Measurements from ENCODE around the gene CLDN24.

DNA sequence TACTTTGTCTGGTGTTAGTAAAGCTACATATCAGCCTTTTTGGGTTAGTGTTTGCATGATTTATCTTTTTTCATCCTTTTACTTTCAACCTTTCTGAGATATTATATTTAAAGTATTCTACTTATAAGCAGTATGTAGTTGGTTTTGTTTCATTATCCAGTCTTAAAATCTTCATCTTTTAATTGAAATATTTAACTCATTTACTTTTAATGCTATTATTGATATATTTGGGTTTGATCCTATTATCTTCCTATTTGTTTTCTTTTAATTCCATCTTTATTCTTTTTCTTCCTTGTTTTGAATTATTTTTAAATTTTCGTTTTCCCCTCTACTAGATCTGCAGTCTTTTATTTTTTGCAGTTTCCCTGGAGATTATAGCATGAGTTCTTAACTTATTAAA, 46.1 kb downstream of the CLDN24 start:
- TF ChIP-seq, protein P1, sequence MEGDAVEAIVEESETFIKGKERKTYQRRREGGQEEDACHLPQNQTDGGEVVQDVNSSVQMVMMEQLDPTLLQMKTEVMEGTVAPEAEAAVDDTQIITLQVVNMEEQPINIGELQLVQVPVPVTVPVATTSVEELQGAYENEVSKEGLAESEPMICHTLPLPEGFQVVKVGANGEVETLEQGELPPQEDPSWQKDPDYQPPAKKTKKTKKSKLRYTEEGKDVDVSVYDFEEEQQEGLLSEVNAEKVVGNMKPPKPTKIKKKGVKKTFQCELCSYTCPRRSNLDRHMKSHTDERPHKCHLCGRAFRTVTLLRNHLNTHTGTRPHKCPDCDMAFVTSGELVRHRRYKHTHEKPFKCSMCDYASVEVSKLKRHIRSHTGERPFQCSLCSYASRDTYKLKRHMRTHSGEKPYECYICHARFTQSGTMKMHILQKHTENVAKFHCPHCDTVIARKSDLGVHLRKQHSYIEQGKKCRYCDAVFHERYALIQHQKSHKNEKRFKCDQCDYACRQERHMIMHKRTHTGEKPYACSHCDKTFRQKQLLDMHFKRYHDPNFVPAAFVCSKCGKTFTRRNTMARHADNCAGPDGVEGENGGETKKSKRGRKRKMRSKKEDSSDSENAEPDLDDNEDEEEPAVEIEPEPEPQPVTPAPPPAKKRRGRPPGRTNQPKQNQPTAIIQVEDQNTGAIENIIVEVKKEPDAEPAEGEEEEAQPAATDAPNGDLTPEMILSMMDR (IDR thresholded peaks at IDR 0.05), result no peak
- no peak for TF ChIP-seq POLR2AphosphoS5 (IDR thresholded peaks at IDR 0.05)

Measured in stomach (tissue), 4 donors.